Neutrophil (primary cell): ENCODE results near the gene CCDC88C.

Experiments
- H3K27ac ChIP-seq: fragments of 200-600 bp; sonication (generic); 2 replicates; pipeline ENCODE4 v1.5.1; 2016; ENCODE audit warnings: mild to moderate bottlenecking, moderate library complexity
- H3K27me3 ChIP-seq: fragments of 200-600 bp; sonication (generic); 2 replicates; pipeline ENCODE4 v1.6.0; 2016; ENCODE audit warnings: mild to moderate bottlenecking
- H3K36me3 ChIP-seq: fragments of 200-600 bp; sonication (generic); 2 replicates; pipeline ENCODE4 v1.5.1; 2017
- H3K4me1 ChIP-seq, 2 experiments: fragments of 200-600 bp in 1 of 2; sonication (generic) in 1 of 2; 1 replicate in 1 of 2; 2 replicates in 1 of 2; pipeline versions ENCODE4 v1.5.1 to v1.6.1; 2013 to 2016; ENCODE audit warnings: low read depth in 1 of 2, low read length in 1 of 2, mild to moderate bottlenecking in 1 of 2, moderate library complexity in 1 of 2; ENCODE audit not compliant: control insufficient read depth in 1 of 2, insufficient read depth in 1 of 2
- H3K4me3 ChIP-seq, 2 experiments: fragments of 200-600 bp in 1 of 2; sonication (generic) in 1 of 2; 1 replicate in 1 of 2; 2 replicates in 1 of 2; pipeline ENCODE4 v1.5.1; 2013 to 2016; ENCODE audit warnings: low read depth in 1 of 2, low read length in 1 of 2, mild to moderate bottlenecking in 1 of 2, moderate library complexity in 1 of 2
- H3K9me3 ChIP-seq: fragments of 200-600 bp; sonication (generic); 2 replicates; pipeline ENCODE4 v1.5.1; 2016
- TF ChIP-seq, protein P1 (sequence below): fragments of 200-600 bp; sonication (generic); IDR thresholded peaks from 2 replicates; pipeline ENCODE4 v1.5.1; 2016; ENCODE audit warnings: antibody characterized with exemption

The CCDC88C gene

DNA sequence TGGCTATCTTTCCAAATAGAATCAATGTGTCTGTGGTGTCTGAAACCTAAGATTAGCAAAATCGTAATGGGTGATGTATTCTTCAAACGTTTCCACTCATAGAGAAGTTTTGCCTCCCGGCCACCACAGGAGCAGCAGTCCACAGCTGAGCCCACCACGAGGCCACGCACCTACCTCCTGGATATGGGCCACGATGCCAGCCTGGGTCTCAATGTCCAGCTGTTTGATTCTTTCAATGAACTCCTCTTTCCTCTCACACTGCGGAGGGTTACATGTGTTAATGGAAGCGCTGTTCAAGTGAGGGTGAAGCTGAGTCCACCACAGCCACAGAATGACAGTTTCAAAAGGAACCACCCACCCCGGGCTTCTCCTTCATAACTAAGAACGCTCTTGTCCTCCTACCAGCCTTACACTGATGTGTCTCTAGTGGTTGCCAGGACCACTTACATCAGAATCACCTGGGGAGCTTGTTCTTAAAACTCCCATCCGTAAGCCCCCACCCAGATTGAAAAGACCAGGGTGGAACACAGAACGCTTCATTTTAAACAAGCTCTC is 75.3 kb downstream of the CCDC88C start:
- Histone ChIP-seq H3K36me3 (peaks cover 51% of the 10 kb centered on the region), H3K27ac (no peak overlapping the region), H3K27me3 (no peaks in the 10 kb centered on the region), H3K4me3 (no peak overlapping the region), H3K9me3 (no peaks in the 10 kb centered on the region), H3K4me1 (no peaks in the 10 kb centered on the region)
- TF ChIP-seq, protein P1, sequence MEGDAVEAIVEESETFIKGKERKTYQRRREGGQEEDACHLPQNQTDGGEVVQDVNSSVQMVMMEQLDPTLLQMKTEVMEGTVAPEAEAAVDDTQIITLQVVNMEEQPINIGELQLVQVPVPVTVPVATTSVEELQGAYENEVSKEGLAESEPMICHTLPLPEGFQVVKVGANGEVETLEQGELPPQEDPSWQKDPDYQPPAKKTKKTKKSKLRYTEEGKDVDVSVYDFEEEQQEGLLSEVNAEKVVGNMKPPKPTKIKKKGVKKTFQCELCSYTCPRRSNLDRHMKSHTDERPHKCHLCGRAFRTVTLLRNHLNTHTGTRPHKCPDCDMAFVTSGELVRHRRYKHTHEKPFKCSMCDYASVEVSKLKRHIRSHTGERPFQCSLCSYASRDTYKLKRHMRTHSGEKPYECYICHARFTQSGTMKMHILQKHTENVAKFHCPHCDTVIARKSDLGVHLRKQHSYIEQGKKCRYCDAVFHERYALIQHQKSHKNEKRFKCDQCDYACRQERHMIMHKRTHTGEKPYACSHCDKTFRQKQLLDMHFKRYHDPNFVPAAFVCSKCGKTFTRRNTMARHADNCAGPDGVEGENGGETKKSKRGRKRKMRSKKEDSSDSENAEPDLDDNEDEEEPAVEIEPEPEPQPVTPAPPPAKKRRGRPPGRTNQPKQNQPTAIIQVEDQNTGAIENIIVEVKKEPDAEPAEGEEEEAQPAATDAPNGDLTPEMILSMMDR, result no peak

DNA sequence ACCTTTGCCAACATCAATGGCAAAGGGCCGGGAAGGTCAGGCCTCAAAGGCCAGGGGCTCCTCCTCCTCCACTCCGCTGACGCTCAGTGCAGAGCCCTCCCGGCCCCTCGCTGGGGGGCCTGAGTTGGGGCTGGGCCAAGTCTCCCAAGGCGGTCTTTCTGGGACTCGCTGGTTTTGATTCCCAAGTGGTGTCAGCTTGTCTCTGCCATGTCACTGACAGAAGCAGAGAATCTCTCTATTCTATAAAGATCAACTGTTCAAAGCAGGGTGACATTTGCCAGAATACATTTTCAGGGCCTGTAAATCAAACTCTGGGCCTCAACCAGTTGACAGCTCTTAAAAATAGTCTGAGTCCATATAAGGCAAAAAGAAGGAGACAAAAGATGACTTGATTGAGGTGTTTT is 75.9 kb downstream of the CCDC88C start:
- Histone ChIP-seq H3K27me3 (no peaks in the 10 kb centered on the region), H3K27ac (no peak overlapping the region), H3K4me1 (no peaks in the 10 kb centered on the region), H3K4me3 (no peak overlapping the region), H3K36me3 (peaks cover 57% of the 10 kb centered on the region), H3K9me3 (no peaks in the 10 kb centered on the region)
- TF ChIP-seq, protein P1, result no peak

DNA sequence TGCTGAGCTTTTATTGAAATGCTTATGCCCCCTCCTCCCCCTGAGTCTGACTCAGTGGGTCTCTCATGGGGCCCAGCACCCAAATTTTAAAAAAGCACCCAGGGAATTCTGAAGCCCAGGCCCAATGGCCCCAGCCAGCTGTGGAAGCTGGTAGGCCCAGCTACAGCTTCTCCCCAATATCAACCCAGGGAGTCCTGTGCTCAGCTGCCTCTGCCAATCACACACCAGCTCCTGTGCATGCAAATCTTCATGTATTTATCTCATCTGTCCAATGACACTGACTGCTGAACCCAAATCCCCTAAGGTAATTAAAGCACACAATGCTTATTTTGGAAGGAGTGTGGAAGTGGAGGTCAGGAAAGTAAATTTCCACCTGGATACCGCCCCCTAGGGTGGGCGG is 76.3 kb downstream of the CCDC88C start:
- Histone ChIP-seq H3K27ac (no peak overlapping the region), H3K27me3 (no peaks in the 10 kb centered on the region), H3K4me1 (no peaks in the 10 kb centered on the region), H3K4me3 (no peak overlapping the region), H3K9me3 (no peaks in the 10 kb centered on the region), H3K36me3 (peaks cover 61% of the 10 kb centered on the region)
- TF ChIP-seq, protein P1, result no peak

DNA sequence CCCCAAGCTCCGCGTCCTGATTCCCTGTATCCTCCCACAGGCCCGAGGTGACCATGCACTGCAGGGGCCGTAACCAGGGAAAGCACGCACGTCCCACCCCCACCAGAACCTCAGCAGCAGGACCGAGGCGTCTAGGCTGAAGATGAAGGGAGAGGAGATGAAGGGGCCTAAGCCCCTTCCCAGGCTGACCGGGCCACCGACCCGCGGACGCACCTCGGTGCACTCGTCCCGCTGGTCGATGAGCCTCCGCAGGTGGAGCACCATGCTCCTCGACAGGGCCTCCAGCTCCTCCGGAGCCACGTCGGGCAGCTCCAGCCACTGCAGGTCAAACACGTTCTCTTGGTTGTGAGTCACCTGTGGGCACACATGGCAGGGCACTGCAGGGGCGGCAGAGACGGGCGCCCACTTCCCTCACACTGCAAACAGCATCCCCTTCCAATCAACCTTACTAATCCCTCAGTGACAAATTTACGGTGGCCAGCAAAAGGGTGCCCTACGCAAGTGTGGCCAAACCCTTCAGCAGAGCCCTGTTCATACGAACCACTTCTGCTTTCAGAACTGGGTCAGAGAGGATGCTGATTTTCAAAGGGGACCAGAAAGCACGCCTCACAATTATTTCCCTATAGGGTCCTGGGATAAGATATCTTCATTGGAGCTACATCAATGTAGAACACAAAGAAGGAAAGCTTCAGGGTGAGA is 77.8 kb downstream of the CCDC88C start:
- Histone ChIP-seq H3K36me3 (peaks cover 76% of the 10 kb centered on the region), H3K27ac (no peak overlapping the region), H3K4me1 (no peaks in the 10 kb centered on the region), H3K9me3 (no peaks in the 10 kb centered on the region), H3K4me3 (no peak overlapping the region), H3K27me3 (no peaks in the 10 kb centered on the region)
- TF ChIP-seq, protein P1, result no peak

DNA sequence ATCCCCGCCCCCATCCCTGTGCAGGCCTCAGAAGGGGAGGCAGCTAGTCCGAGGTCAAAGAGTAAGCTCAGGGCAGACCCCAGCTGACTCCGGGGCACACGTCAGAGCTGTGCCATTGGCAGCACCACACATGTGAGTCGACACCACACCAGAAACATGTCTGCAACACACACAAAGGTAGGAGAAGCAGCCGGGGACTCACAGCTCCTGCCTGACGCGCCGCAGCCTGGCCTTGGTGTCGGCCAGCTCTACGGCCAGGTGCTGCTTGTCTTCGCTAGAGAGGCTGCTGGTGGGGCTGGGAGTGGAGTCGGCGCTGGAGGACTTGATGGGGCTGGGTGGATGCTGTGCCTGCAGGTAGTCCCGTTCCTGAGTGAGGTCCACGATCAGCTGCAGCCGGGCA is 78.5 kb downstream of the CCDC88C start:
- H3K9me3 ChIP-seq, result no peaks in the 10 kb centered on the region
- TF ChIP-seq, protein P1, result no peak
- H3K27ac ChIP-seq, result no peak overlapping the region
- H3K4me3 ChIP-seq, result no peak overlapping the region
- H3K4me1 ChIP-seq, result no peaks in the 10 kb centered on the region
- peaks cover 84% of the 10 kb centered on the region for H3K36me3 ChIP-seq
- H3K27me3 ChIP-seq, result no peaks in the 10 kb centered on the region
